ENCODE results near the gene STK39.

The STK39 gene

DNA sequence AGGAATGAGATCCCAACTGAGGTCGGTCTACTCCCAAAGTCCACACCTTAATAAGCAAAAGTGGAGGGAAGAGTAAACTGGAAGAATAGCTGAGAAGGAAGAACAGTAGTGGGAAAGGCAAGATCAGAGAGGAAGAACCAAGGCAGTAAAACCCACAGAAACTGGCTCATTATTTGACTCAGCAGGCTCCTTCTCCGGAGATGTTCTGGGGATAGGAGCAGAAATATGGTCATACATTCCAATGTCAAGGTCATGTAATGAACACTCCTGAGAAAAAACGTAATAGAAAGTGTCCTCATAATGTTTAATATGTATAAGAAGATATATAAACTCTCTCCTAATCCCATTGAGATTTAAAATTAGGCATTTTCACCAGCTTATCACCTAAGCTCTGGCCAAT, 39.5 kb downstream of the STK39 start:
- no peak for DNase-seq

DNA sequence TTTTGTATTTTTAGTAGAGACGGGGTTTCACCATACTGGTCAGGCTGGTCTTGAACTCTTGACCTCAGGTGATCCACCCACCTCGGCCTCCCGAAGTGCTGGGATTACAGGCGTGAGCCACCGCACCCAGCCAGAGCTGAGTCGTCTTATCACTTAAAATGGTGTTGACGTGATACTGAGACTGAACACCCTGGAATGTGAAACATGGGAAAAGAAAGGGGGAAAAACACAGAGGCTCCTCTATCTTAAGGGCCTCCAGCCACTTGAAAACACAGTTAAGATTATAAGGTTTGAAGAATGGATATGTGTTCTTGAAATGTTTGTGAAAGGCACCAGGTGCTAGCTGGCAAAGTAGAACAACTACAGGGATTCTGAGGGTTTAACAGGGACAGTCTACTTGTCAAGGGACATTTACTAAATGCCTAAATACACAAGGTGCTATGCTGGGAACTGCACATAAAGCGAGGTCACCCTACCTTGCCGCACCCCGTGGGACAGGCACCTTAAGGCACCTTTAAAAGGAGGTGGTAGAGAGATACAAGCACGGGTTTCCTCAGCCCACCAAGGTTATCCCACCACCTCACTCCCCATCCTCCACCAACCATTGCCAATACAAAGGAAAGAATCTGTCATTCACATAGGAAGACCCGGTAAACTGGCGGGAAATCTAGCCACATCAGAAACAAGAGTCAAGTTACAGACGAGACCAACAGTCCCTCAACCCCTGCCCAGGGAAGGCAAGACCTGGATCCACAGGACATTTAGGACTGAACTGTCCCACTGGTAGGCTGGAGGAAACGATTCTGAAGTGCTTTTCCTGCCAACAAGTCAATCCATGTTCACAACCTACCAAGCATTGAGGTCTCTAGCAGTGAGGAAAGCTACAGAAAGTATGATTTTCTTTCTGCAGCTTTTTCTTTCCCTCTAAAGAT, 43.4 kb downstream of the STK39 start:
- DNase-seq = no peak

DNA sequence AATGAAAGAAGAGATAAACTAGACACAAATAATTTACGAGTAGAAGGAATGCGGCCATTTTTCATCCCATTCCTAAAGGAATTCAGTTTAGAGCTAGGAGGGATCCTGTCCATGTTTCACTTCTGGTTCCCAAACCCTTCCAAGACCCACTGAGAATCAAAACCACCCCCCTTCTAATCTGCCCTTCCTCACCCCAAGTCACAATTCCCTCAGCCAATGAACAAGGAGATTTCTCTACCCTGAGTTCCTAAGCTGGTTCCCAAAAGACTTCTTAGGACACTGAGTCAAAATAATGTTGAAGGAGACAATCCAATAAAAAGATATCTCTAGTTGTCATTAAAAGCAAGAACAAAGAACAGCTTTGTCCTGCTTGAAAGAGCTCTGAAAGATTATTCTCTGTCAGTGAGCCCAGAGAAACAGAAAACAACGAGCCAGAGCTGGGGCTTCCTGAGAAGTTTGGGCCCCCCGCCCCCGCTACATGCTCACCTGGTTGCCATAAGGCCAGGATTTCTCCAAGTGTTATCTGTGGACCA, 45.7 kb downstream of the STK39 start:
- no peak for DNase-seq

DNA sequence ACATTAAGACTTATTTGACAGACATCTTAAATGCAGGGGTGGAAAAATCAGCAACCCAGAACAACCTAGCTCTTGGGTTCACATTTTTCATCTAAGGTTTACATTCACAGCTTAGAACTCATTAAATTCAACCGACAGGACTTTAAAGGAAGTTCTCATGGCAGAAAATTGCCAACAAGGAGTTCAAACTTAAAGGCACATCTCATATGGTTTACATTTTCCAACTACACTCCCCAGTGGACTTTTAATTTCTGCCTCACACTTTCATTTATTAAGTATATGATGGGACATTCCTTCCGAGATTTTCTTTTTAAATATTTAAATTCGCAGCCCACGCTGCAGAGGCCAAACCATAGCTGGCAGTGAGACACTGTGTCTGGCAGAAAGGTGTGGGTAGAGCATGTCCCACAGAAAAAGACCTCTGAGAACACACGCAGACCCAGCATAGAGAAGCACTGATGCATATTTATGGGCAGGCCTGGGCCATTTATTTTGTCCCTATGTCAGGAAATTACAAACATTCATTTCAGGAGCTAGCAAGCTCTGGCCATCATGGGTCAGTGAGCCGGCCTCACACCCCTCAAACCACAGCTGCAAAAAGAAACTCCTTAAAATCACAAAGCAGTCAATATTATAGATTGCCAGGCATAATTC, 46.3 kb downstream of the STK39 start:
- DNase-seq = no peak

DNA sequence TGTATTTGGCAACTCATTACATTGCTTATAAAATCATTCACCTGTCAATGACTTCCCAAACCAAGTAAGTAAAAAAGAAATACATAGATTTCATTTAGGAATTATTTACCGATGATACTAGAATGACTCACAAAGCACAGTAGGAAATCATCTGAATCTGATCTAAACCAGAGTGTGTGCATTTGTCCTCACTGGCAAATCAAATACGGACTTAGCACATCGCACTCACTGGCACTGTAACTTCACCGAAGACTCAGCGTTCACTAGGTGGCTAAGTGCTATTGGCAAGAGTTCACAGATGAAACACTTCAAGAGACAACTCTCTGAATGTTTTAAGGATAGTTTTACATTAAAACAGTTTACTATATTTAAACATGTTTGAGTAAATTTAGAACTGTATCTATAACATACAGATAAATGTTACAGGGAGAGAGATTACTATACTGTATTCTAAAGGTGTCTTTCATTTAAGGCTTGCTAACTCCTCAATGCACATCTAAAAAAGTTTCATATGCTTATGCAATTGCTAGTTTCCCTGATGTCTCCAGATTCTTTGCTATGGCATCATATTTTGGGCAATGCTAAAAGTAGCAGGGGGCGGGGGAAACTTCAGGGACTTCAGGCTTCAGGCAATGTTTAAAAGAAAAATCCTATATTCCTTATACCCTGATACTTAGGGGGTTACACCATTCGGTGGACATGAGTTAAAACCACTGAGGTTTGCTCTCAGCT, 48.8 kb downstream of the STK39 start:
- DNase-seq = no peak

DNA sequence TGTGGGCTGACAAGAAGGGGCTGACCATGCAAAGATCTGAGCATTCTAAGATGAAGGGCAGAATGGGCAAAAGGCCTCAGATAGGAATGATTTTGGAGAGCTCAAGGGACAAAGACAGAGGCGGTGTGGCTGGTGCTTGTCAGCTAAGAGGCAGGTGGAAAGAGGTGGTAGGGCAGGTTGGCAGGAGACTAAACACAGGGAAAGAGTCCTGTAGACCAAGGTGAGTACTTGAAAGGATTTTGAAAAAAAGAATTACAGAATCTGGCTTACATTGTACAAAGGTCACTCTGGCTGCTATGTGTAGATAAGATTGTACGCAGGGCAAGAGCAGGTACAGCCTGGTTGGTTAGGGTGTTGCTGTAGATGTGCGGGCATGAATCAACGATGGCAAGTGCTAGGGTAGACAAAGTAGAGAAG, 50.6 kb downstream of the STK39 start:
- no peak for DNase-seq

DNA sequence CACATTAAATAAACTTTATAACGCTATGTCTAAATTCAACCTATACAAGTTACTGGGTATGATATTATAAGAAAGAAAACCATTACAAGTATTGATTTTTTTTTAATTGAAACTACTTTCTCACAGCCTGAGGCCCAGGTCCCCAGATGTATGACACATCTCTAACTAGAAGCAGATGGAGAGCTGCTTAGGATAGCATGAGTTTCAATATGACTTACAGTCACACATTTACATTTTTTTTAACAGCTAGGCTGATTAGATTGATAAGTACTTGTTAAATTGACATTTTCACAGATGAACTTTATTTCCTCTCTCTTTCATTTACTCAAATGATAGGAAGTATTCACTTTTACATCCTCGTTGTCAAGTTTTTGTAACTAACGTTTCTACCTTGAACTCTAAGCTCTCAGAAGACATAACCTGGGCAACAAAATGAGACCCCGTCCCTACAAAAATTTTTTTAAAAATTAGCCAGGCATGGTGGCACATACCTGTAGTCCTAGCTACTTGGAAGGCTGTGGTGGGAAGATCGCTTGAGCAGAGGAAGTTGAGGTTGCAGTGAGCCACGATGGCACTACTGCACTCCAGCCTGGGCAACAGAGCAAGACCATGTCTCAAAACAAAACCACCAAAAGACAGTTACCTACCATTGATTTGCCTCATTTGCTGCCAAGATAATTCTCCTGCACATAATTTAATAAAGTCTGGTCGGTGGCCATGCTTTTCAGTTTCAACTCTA, 52.4 kb downstream of the STK39 start:
- DNase-seq = peak; percentile 10

DNA sequence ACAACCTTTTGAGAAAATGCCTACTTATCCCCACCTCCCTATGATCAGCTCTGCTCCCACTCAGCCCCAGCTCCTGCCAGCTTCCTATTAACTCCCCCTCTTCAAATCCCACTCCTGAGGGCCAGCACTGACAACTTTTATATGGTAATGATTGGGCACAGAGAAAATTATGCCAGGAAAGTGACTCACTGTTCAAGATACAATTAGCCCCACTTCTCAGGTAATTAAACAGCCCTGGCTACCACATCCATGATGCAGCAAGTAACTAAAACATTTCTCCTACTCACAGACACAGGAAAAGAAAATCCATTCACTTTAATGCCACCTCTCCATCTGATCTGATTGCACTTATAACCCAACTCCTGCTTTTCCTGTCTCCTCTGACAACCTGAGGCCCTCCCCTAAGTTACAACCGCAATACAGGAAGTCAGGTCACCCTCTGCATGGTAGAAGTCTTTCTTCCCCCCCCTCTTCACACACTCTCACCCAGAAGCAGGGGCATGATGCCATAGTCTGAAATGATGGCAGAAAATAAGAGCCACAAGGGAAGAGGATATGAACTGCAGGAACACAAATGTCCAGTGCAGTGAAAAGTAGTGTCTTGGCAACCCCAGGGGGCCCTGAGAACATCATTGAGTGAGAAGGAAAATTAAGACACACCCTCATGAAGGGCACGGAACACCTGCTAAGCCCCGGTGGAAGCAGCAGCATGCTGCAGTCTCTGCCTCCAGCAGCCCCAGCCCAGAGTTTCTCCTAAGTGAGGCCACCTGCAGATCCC, 54.4 kb downstream of the STK39 start:
- peak; percentile 72 for DNase-seq

DNA sequence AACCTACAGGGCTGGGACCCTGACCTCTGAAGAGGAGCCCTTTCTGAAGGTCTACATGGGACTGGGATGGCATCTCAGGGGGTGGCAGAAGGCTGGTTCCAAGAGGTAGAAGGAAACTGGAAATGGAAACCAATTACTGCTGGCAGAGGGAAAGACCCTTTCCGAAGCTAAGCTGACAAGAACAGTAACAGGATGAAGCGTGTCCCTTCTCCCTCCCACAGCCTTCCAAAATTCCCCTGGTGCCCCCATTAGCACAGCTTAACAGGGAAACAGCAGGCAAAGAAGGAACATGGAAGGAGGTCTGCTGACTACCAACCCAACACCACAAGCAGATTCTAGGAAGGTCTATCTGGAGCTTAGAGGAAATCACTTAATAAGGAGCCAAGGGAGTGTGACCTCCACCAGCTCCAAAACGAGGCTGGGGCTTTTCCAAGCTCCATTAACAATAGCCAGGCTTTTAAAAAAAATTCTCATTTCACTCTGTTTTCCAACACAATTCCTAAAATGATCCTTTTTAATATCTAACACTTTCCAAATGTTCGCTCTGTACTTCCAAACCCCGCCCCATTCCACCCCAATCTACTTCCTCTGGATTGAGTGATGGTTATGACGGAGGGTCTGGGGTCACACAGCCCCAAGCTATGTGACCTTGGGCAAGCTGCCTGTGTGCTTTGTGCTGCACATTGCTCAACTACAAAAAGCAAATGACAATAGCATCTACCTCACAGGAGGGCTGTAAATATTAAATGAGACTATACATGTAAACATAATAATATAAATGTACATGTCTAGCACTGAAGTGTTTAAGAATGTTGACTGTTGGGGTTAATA, 55.2 kb downstream of the STK39 start:
- no peak for DNase-seq

DNA sequence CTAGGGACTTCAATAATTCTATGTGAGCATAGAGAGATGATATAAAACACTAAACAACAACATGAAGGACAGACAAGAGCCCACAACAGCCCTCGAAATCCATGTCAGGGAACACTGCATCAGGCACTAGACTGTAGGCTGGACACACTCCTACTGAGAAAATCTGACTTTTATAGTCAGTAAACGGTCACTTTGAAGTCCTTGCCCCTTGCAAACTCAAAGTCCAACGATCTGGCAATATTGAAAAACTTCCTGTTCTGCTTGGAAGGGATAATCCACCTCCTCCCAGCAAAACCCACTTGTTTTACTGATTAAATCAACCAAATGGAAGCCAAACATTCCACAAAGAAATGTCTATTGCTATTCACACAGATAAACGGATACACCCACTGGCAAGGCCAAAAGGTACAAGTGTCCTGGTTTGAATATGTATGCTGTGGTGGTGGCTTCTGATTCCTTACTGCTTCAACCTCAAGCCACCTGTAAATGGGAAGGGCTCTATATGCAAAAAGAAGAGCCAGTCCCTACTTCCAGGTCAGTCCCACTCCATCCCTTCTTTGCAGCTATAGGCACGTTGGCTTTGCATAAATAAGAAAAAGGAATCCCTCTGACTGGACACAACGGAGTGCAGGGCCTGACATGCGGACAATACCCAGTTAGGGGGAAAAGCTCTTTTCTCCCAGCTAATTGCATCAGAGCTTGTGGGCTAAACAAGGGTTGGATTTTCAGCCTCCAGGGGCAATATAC, 56.6 kb downstream of the STK39 start:
- DNase-seq = no peak

DNA sequence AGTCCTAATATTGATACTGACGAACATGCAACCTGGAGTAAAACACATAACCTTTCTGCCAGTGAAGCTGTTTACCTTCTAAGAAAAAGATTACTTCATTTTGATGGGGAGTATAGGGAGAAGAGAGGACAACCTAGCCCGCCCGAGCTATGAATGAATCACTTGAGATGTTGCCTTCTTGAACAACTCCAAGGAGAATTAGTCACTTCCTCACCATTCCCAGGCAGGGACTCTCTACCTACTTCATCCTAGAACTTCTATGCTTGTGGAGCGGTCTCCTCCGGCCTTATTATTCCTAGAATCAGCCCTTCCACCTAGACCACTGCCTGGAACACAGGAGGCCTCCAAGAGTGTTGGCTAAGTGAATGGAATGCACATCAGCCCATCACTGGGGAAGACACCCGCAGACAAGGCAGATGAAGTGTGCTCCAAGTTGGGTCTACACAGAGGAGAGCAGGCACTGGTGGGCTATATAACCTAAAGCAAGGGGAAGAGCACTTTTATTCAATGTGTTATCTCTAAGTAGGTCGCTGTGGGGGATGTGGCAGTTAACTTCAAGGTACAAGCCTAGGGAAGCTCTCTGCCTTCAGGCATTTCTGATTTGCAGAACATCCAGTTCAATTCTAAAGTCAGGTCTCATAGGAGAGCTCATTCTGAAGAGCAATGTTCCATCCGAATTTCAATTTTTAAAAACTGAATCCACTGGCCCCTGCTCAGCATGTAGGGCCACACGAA, 57.4 kb downstream of the STK39 start:
- DNase-seq = no peak

DNA sequence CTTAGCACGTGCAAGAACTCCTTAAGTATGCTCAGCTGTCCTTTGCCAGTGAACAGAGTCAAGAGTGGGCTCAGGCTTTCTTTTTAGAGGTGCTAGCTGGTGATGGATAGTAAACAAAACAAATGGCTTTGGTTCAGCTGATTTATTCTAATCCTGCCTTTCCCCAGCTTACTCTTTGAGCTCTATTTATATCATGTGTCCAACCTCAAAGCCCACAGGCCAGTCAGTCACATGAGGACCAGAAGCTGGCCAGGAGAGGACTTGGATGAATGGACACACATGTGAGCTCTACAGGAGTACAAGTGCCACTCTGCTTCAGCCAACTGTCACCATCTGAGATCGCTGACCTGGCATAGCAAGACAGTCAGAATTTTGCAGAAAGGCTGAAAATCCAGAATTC, 59.4 kb downstream of the STK39 start:
- DNase-seq = no peak

DNA sequence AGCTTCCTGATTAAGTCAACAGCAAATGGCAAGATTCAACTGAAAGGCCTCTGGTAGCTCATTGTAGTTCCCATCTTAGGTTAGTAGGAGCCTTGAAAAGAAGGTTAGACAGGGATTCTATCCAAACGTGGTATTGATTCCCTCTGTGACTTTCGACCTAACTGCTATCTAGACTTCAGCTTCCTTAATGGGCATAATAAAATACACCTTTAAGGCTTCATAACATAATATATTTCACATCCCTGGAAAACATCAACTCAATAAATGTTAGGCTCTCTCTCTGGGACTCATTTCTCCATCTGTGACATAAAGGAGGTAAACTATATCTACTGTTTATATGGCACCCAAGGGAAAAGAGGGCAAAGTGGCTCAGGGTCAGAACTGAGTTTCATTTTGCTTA, 60.9 kb downstream of the STK39 start:
- no peak for DNase-seq

DNA sequence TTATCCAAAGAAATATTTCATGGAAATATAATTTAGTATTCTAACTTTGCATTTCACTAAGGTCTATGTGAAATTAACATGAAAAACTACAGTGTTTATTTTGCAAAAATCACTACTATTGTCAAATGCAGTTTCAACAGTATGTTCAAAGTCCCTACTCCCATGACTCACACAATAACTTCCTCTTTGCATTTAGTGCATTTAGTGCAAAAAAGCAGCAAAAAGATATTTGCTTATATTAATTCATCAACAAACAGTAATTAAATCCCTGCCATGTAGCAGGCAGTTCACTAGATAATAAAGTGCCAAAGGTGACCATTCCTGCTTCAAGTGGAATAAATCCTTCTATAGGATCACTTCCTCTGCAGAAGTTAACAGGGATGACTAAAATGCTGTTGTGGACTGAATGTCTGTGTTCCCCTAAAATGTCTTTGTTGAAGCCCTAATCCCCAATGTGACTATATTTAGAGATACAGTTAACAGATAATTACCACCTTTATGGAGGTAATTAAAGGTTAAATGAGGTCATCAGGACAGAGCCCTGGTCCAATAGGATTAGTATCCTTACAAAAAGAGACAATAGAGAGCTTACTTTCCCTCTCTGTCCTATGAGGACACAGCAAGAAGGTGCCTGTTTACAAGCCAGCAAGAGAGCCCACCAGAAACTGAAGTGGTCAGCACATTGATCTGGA, 61.7 kb downstream of the STK39 start:
- DNase-seq = no peak

DNA sequence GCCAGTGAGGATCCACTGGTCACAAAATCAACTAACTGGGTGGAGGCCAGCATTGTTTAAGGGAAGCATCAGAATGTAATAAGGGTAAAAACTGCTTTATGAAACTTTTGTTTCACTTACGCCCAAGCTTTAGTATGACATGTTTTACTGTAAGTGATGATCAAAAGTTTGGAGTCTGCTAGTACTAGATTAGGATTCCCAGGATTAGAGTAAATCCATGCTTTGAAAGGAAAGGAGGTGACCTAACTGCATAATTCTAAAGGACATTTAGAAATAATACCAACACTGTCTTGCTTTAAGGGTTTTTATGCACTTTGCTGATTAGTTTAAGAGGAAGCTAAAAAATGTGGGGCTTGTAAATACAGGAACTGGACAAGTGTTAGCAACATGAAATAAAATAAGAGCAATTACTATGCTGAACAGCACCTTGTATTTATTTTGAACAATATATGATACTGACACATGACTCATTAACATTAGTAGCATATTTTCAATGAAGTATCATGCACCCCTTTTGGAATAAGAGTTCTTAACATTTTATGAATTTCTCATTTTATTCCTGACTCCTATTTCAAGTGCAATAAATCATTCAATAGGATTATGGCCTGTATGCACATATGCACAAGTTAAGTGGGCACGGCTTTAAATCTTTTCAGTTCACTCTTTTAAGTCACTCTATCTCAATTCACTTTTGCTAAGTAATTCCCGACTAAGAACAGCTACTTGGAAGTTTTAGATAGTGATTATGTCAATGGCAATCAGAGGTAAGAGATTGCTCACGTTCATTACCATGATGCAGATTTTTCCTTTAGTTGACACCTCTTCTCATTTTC, 62.5 kb downstream of the STK39 start:
- no peak for DNase-seq

DNA sequence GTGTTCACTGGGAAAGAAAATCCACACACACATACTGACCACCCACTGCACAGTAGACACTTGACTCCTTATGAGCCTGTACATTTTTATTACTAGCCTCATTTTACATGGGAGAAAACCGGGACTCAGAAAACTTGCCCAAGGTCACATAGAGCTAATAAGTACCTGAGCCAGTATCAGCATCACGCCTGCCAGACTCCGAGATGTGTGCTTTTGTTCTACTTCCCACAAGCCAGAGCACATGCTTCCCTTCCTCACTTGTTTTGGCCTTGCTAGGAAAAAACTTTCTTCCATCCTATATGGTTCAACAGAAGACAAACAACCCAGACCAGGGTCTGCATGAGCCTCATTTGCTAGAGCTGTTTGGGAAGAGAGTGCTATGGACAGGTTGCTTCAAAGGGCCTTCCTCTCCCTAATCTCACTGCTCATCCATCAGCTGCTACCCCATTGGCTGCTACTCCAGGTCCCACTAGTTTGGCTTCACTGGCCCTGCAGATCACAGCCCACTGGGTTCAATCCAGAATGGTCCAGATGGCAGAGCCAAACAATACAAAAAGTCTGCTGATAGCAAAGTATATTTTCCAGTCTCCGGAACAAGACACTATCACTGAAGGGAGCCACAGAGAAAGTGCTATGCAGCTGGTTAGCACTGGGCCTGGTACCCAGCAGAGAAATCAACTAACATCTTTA, 63.9 kb downstream of the STK39 start:
- DNase-seq = no peak
